B cell (primary cell): ENCODE data around the gene CCNK. TPM values are rescaled to one million over a fixed set of nuclear protein-coding genes. Genes with fewer than 3 reads are reported as not detected.

Experiments
- ATAC-seq: fragments of 200-7000 bp; cut with Tn5 transposase; one replicate; pipeline ENCODE4 v1.10.0; 2021; ENCODE audit warnings: low read depth, mild to moderate bottlenecking, moderate number of reproducible peaks, moderate library complexity
- CTCF ChIA-PET: fragments of 350-600 bp; sonication (Branson Sonifier 250); formaldehyde crosslinking; loops from one replicate; lab custom pipeline; 2021; ENCODE audit warnings: antibody characterized with exemption, inconsistent platforms; lab: Charles Lee
- POLR2A ChIA-PET: fragments of 350-600 bp; sonication (Branson Sonifier 250); formaldehyde crosslinking; loops from one replicate; lab custom pipeline; 2021; ENCODE audit warnings: antibody characterized with exemption; lab: Charles Lee
- DNase-seq: peaks from one replicate; pipeline ENCODE4 v3.0.0; 2013
- H2AFZ ChIP-seq: 2 replicates; pipeline ENCODE4 v1.6.1; 2012; ENCODE audit warnings: mild to moderate bottlenecking, low read depth, low read length; ENCODE audit not compliant: insufficient read depth, poor library complexity, severe bottlenecking
- H3K27ac ChIP-seq, 2 donors: 1 replicate in 1 of 2; 2 replicates in 1 of 2; pipeline ENCODE4 v1.5.1; 2012 to 2013; ENCODE audit warnings: low read length in 2 of 2, mild to moderate bottlenecking in 2 of 2, moderate library complexity in 1 of 2
- H3K27me3 ChIP-seq, 4 experiments: fragments of 200-600 bp in 1 of 4; sonication (generic) in 1 of 4; replicated peaks in 1 of 4; 1 replicate in 2 of 4; 2 replicates in 2 of 4; pipeline versions ENCODE4 v1.6.1 to v1.7.0; 2013 to 2016; ENCODE audit warnings: low read length in 3 of 4, mild to moderate bottlenecking in 2 of 4, mixed read lengths in 1 of 4, moderate library complexity in 1 of 4; ENCODE audit not compliant: insufficient read depth in 4 of 4, control insufficient read depth in 3 of 4; ENCODE audit errors: control extremely low read depth in 1 of 4
- H3K36me3 ChIP-seq, 2 experiments: replicated peaks in 1 of 2; 1 replicate in 1 of 2; 2 replicates in 1 of 2; pipeline versions ENCODE4 v1.6.1 to v1.7.1; 2013; ENCODE audit warnings: low read length in 1 of 2; ENCODE audit not compliant: insufficient read depth in 2 of 2, control insufficient read depth in 1 of 2; ENCODE audit errors: control extremely low read depth in 1 of 2, extremely low read depth in 1 of 2
- H3K4me1 ChIP-seq, 2 donors: fragments of 200-600 bp in 1 of 2; sonication (generic) in 1 of 2; 1 replicate in 1 of 2; 2 replicates in 1 of 2; pipeline versions ENCODE4 v1.5.1 to v1.6.1; 2013 to 2017; ENCODE audit warnings: low read length in 2 of 2; ENCODE audit not compliant: control insufficient read depth in 2 of 2, insufficient read depth in 2 of 2
- H3K4me2 ChIP-seq: replicated peaks from 2 replicates; pipeline ENCODE3; 2012; ENCODE audit warnings: mild to moderate bottlenecking, low read depth, low read length; ENCODE audit not compliant: poor library complexity, severe bottlenecking
- H3K4me3 ChIP-seq, 5 experiments: fragments of 200-600 bp in 1 of 5; sonication (generic) in 1 of 5; 1 replicate in 3 of 5; 2 replicates in 2 of 5; pipeline versions ENCODE4 v1.5.1 to v1.7.0; 2011 to 2016; ENCODE audit warnings: low read length in 4 of 5, mild to moderate bottlenecking in 4 of 5, low read depth in 2 of 5, control low read depth in 1 of 5, moderate library complexity in 1 of 5; ENCODE audit not compliant: insufficient read depth in 1 of 5; ENCODE audit errors: control extremely low read depth in 1 of 5, extremely low read depth in 1 of 5
- H3K79me2 ChIP-seq: fragments of 200-600 bp; sonication (generic); one replicate; pipeline ENCODE4 v1.6.0; 2016; ENCODE audit warnings: low read length; ENCODE audit not compliant: control insufficient read depth, insufficient read depth
- H3K9ac ChIP-seq: fragments of 200-600 bp; sonication (generic); 2 replicates; pipeline ENCODE4 v1.6.1; 2017; ENCODE audit warnings: mild to moderate bottlenecking, low read length, moderate library complexity
- H3K9me3 ChIP-seq, 3 donors: one replicate each; pipeline versions ENCODE4 v1.6.1 to v1.7.1; 2013; ENCODE audit warnings: low read length in 2 of 3; ENCODE audit not compliant: control insufficient read depth in 2 of 3, insufficient read depth in 1 of 3; ENCODE audit errors: control extremely low read depth in 1 of 3
- H4K20me1 ChIP-seq: 2 replicates; pipeline ENCODE4 v1.6.0; 2012; ENCODE audit warnings: mild to moderate bottlenecking, low read length; ENCODE audit not compliant: insufficient read depth, control insufficient read depth, poor library complexity, severe bottlenecking
- H3K27ac Mint-ChIP-seq: one replicate; pipeline ENCODE4 v1.8.0; 2021; ENCODE audit warnings: mixed read lengths
- H3K27me3 Mint-ChIP-seq: one replicate; pipeline ENCODE4 v1.8.0; 2021; ENCODE audit warnings: mixed read lengths
- H3K4me1 Mint-ChIP-seq: one replicate; pipeline ENCODE4 v1.8.0; 2021; ENCODE audit warnings: mixed read lengths
- H3K4me3 Mint-ChIP-seq: one replicate; pipeline ENCODE4 v1.8.0; 2021; ENCODE audit warnings: mixed read lengths
- H3K9me3 Mint-ChIP-seq: one replicate; pipeline ENCODE4 v1.8.0; 2022; ENCODE audit warnings: mixed read lengths; ENCODE audit not compliant: insufficient read depth
- EZH2 ChIP-seq: IDR thresholded peaks from 2 replicates; pipeline ENCODE4 v1.6.1; 2012; ENCODE audit warnings: borderline replicate concordance, low read depth, mild to moderate bottlenecking, moderate library complexity, low read length; ENCODE audit not compliant: insufficient read depth, poor library complexity, severe bottlenecking
- WGBS: methylation state at CpG from one replicate; pipeline ENCODE4 v1.1.5; 2013; ENCODE audit warnings: missing lambda C conversion rate; ENCODE audit not compliant: insufficient coverage; 5-methylcytosine and 5-hydroxymethylcytosine counted together
- intact Hi-C: fragments of 100-400 bp; cut with micrococcal nuclease; formaldehyde crosslinking; loops from one replicate; pipeline ENCODE4 v1.10.0; 2022
- polyA plus RNA-seq: library from polyadenylated mRNA; depleted of rRNA; stranded (reverse); fragments of >200 nt; gene quantifications from 2 replicates; pipeline ENCODE4 v1.2.3, GENCODE V29; 2012
- total RNA-seq, 2 donors: library from RNA; stranded (reverse); fragments of 120-200 nt in 1 of 2; gene quantifications; 1 replicate in 1 of 2; 2 replicates in 1 of 2; pipeline versions ENCODE4 v1.2.3 to v1.2.4, GENCODE V29; 2013 to 2022
- TF ChIP-seq, protein P1 (sequence below): fragments of 200-600 bp; IDR thresholded peaks from one replicate; pipeline ENCODE4 v1.8.0; 2022; ENCODE audit warnings: antibody characterized with exemption, mild to moderate bottlenecking

The CCNK gene
- total and polyA plus RNA-seq, 2 donors (not counting 1 experiment from before 2014, with no cell fraction given): 17.5 to 82.0 TPM

DNA sequence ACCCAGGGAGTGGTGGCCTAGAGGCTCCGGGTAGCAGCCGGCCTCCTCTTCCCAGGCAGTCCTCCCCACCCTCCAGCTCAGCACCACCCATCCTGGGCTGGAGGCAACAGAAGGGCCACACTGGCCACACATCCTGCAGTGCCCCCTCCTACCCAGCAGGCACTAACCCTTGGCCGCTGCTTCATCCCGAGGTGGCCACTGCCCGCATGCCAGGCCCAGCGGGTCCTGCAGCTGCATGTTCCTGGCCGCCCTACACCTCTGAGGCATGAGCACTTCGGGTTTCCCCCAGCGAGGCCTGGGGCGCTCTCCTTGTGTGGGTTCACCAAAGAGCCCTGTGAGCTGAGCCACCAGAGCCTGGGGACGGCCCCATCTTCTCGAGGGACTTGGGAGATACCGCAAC, 61.4 kb downstream of the CCNK start:
- no peak overlapping the region for H3K9ac ChIP-seq
- H3K79me2 ChIP-seq: no peaks in the 10 kb centered on the region
- H3K4me3 ChIP-seq: no peak overlapping the region
- Mint-ChIP-seq H3K27ac (no peak overlapping the region), H3K27me3 (peaks cover 9% of the 10 kb centered on the region), H3K9me3 (no peaks in the 10 kb centered on the region), H3K4me3 (no peak overlapping the region), H3K4me1 (peaks cover 5% of the 10 kb centered on the region)
- H3K4me1 ChIP-seq: no peaks in the 10 kb centered on the region
- H3K4me2 ChIP-seq: no peak overlapping the region
- ChIA-PET POLR2A (no interaction called here), CTCF (no interaction called here)
- H2AFZ ChIP-seq: no peak overlapping the region
- no peaks in the 10 kb centered on the region for H4K20me1 ChIP-seq
- no peak overlapping the region for H3K27ac ChIP-seq
- ATAC-seq (no peak), DNase-seq (no peak)
- H3K27me3 ChIP-seq: no peaks in the 10 kb centered on the region
- 87% methylated on average over 13 of the region's 13 CpGs for WGBS
- no peaks in the 10 kb centered on the region for H3K36me3 ChIP-seq
- no peak for TF ChIP-seq EZH2
- TF ChIP-seq, protein P1, sequence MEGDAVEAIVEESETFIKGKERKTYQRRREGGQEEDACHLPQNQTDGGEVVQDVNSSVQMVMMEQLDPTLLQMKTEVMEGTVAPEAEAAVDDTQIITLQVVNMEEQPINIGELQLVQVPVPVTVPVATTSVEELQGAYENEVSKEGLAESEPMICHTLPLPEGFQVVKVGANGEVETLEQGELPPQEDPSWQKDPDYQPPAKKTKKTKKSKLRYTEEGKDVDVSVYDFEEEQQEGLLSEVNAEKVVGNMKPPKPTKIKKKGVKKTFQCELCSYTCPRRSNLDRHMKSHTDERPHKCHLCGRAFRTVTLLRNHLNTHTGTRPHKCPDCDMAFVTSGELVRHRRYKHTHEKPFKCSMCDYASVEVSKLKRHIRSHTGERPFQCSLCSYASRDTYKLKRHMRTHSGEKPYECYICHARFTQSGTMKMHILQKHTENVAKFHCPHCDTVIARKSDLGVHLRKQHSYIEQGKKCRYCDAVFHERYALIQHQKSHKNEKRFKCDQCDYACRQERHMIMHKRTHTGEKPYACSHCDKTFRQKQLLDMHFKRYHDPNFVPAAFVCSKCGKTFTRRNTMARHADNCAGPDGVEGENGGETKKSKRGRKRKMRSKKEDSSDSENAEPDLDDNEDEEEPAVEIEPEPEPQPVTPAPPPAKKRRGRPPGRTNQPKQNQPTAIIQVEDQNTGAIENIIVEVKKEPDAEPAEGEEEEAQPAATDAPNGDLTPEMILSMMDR: no peak
- no peaks in the 10 kb centered on the region for H3K9me3 ChIP-seq
- intact Hi-C loops: no loop called here

DNA sequence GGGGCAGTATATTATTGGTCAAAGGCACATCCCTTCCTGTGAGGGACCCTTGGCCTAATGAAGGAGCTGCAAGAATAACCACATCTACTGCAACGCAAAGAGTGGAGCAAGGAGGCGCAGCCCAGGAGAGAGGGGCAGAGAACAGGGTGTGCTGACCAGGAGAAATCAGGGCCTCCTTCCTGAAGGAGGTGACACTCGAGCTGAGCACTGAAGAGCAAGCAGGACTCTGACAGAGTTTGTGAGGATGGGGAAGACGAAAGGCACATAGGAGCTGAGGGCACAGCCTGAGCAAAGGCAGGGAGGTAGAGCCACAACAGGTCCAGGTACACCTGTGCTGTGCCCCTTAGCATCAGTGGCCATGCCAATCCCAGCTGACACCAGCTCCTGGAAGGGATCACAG, 62.2 kb downstream of the CCNK start:
- WGBS: 87% methylated on average over 4 of the region's 4 CpGs
- no peak overlapping the region for H3K9ac ChIP-seq
- no peak for DNase-seq
- Mint-ChIP-seq H3K4me3 (no peak overlapping the region), H3K27ac (no peak overlapping the region), H3K27me3 (peaks cover 11% of the 10 kb centered on the region), H3K9me3 (no peaks in the 10 kb centered on the region), H3K4me1 (peaks cover 5% of the 10 kb centered on the region)
- no peaks in the 10 kb centered on the region for H3K27me3 ChIP-seq
- H3K4me2 ChIP-seq: no peak overlapping the region
- no peaks in the 10 kb centered on the region for H3K9me3 ChIP-seq
- ChIA-PET POLR2A (no interaction called here), CTCF (no interaction called here)
- no peak overlapping the region for H3K4me3 ChIP-seq
- H3K79me2 ChIP-seq: no peaks in the 10 kb centered on the region
- no peaks in the 10 kb centered on the region for H4K20me1 ChIP-seq
- H3K27ac ChIP-seq: no peak overlapping the region
- intact Hi-C loops: no loop called here
- TF ChIP-seq EZH2: no peak
- TF ChIP-seq, protein P1: no peak
- no peak for ATAC-seq
- H3K36me3 ChIP-seq: no peaks in the 10 kb centered on the region
- no peaks in the 10 kb centered on the region for H3K4me1 ChIP-seq
- no peak overlapping the region for H2AFZ ChIP-seq
